GM10266 (cell line): ENCODE data around the gene ROBO2.

ENCODE experiments used
- DNase-seq: peaks from one replicate; pipeline ENCODE4 v3.0.0; 2012; ENCODE audit errors: extremely low spot score
- TF ChIP-seq, protein P1 (sequence below): IDR thresholded peaks from 2 replicates; pipeline ENCODE4 v1.5.1; 2012; ENCODE audit warnings: mild to moderate bottlenecking, low read depth; ENCODE audit not compliant: control insufficient read depth, insufficient read depth; ENCODE audit errors: missing control alignments

The ROBO2 gene

DNA sequence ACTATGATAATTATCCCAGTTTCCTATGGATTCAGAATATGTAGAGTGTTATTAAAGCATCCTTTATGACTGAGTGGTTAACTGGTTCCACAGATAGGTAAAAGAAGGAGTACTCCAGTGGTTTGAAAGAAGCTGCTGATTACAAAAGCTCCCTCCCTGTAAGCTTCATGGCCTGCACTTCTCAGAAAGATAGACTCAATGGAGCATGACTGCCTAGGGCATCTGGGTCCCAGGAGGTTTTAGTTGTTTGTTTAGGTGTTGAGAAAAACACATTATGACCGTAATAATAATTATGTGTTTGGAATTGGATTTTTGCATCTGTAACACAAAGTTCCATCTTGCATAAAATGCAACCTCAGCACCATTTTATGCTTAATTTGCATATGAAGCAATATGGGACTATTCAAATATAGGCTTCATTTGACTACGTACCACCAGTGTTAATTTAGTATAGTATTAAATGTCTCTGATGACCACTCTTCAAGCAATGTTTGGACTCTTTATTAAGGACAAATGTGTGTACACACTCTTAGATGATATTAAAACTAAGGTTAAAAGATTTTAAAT lies 121.1 kb downstream of the ROBO2 start:
- DNase-seq: no peak
- TF ChIP-seq, protein P1, sequence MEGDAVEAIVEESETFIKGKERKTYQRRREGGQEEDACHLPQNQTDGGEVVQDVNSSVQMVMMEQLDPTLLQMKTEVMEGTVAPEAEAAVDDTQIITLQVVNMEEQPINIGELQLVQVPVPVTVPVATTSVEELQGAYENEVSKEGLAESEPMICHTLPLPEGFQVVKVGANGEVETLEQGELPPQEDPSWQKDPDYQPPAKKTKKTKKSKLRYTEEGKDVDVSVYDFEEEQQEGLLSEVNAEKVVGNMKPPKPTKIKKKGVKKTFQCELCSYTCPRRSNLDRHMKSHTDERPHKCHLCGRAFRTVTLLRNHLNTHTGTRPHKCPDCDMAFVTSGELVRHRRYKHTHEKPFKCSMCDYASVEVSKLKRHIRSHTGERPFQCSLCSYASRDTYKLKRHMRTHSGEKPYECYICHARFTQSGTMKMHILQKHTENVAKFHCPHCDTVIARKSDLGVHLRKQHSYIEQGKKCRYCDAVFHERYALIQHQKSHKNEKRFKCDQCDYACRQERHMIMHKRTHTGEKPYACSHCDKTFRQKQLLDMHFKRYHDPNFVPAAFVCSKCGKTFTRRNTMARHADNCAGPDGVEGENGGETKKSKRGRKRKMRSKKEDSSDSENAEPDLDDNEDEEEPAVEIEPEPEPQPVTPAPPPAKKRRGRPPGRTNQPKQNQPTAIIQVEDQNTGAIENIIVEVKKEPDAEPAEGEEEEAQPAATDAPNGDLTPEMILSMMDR: no peak

DNA sequence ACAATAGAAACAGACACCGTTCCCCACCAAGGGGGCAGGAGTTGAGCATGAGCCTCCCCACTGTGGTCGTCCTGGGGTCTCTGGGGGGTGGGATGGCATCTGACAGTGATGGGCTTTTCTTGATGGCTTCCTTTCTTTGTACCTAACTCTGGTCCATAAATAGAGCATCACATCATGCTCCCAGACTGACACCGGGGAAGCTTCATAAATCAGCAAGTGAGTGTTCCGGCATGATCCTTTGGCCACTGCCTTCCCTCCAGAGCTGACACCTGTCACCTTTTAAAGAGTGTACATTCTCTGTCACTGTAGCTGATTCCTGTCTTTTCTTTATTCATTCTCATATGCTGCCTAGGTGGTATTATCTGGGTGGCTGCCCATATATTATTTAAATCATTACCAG lies 129.9 kb downstream of the ROBO2 start:
- TF ChIP-seq, protein P1: no peak
- DNase-seq: no peak

DNA sequence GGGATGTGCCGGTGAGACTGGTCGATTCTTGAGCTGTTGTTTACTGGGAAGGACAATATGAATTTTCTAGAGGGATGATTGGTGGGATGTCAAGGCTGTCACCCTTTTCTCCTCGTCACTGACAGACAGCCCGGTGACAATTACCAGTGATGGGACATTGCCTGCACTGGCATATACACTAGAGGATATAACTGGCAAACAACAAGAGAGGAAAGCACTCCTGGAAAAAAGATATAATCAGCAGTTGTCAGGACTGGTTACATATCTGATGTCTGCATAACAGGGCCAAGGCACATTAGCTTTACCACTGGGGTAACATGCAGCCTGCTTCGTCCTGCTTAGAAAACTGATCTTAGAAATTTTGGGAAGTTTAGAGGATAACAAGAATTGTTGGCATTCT lies 131.1 kb downstream of the ROBO2 start:
- TF ChIP-seq, protein P1: no peak

DNA sequence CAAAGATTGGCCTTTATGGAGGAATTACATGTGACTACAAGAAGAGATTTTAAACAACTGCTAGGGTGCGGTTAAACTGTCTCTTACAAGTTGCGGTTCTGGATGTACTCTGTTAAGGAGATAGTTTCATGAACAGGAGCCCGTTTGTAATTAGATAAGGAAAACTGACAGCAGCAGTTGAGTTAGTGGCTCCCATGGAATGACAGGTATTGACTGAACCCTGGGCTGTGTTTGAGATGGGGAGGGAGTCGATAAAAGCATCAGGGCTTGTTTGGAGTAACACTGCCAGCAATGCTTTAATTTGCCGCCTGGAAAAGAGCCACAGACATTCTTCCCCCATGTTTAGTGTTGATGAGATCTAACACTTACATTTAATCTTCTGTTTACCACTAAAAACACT lies 139.9 kb downstream of the ROBO2 start:
- no peak for DNase-seq
- TF ChIP-seq, protein P1: no peak

More for the DNA sequence above, 131.1 kb downstream of the ROBO2 start:
- no peak for DNase-seq

DNA sequence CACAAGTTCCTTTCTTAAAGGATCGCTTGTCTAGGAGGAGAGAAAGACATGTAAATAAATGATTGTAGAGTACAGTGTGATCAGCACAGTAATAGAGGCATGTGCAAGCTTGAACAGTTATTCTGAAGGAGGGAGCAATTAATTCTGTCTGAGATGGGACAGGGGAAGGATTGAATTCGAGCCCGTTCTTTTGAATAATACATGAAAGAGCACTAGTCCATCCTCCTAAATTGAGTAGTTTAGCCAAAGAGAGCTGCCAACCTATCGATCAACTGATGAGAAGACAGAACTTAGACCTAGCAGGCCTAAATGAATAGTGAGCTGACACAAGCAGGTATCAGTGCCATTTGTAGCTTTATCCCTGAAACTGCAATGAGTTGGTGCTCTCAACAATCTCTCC lies 142.4 kb downstream of the ROBO2 start:
- DNase-seq: no peak
- TF ChIP-seq, protein P1: no peak

DNA sequence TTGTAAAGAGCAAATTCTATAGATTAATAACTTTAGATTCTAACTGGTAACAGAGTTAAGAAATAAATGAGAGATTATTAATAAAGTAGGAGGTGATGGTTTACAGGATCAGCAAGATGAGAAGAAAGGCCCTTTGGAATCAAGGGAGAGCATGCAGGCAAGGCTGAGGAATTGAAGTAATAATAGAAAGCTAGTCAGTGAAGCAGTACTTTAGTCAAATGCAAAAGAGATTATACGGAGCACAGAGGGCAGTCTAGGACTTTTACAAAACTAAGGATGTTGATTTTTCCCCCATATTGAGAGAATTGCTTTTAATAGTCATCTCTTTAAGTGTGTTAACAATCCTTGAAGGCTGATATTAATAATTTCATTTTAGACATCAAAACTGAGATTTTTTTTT lies 146.4 kb downstream of the ROBO2 start:
- TF ChIP-seq, protein P1: no peak
- no peak for DNase-seq

DNA sequence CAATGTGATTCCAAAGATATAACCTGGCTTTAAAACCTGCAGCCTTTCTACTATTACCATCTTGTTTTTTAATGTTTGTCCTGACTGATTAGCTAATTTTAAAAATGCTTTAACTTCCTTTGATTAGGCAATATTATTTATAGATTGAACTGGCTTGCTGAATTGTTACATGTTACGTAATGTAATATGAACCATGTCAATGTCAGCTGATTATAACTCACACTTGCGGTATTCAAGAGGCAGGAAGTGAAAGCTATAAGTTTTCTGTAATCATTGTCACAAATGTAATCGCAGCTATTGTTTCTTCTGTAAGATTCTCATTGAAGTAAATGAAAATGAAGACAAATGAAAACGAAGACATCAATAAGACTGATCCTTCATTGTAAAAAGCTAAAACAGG lies 146.8 kb downstream of the ROBO2 start:
- DNase-seq: no peak

More for the DNA sequence above, 146.8 kb downstream of the ROBO2 start:
- TF ChIP-seq, protein P1: no peak
